ENCODE data around the gene RAB5B. TPM values are rescaled to one million over a fixed set of nuclear protein-coding genes. Genes with fewer than 3 reads are reported as not detected.

The RAB5B gene
- total and polyA plus RNA-seq, 2 donors = 39.7 to 63.1 TPM

- 4% methylated on average over 3 of the region's 3 CpGs for WGBS
- DNase-seq (ENCODE audit: low read depth in 6 of 9, low spot score in 9 of 9) = peak in 8 of 9 donors; percentile 87 to 97 (median 94)
- Histone ChIP-seq H3K4me1 (ENCODE audit: control insufficient read depth in 2 of 2, insufficient read depth in 2 of 2, low read length in 2 of 2) (peaks cover 18 to 60% of the 10 kb centered on the region in 2 donors), H3K27ac (ENCODE audit: low read depth in 1 of 2, low read length in 1 of 2) (peak within 1 kb of the TSS; percentile 94 to 99), H3K27me3 (ENCODE audit: control insufficient read depth in 2 of 2, insufficient read depth in 1 of 2, low read length in 1 of 2) (no peaks in the 10 kb centered on the region), H3K36me3 (ENCODE audit: control insufficient read depth in 2 of 2, insufficient read depth in 2 of 2, low read length in 1 of 2) (peaks cover 13 to 37% of the 10 kb centered on the region in 2 donors), H3K4me3 (ENCODE audit: low read length in 2 of 2) (peak within 1 kb of the TSS; percentile 70 to 75), H3K9me3 (ENCODE audit: control insufficient read depth in 2 of 2, insufficient read depth in 1 of 2, low read length in 1 of 2) (no peaks in the 10 kb centered on the region)
These were observed 43.0 kb upstream of the RAB5B start, which contains the start of gene DGKA for GRCh38 chr12:55930771-55931316. Gene DGKA (plus strand): TSS chr12:55931162. CDS start chr12:55936504, 5,342 bp downstream.

DNA sequence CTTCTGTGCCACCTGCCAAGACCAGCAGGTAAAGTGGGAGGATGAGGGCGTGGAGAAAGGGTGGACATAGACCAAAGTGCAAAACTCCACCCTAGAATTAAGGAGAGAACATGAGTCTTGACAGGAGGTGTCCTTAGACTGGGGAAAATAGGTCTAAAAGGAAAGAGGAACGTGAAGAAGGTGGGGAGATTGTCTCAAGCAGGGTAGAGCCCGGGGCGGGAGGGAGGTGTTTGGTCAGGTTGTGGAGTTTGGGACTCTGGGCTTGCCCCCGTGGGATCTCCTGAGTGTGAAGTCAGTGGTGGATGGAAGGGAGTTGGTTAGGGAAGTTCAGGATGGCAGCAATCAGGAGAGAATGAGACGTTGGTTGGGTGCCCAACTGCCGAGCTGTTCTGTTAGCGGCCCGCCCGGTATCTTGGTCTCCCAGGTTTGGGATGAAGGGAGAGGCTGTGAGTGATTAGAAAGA is 42.5 kb upstream of the RAB5B start:
- 3% methylated on average over 10 of the region's 10 CpGs for WGBS
- peak overlapping the region; percentile 94 to 99 for H3K27ac ChIP-seq (ENCODE audit: low read depth in 1 of 2, low read length in 1 of 2)
- H3K4me3 ChIP-seq (ENCODE audit: low read length in 2 of 2) = peak overlapping the region; percentile 70 to 75
- H3K9me3 ChIP-seq (ENCODE audit: control insufficient read depth in 2 of 2, insufficient read depth in 1 of 2, low read length in 1 of 2) = no peaks in the 10 kb centered on the region
- peaks cover 23 to 60% of the 10 kb centered on the region in 2 donors for H3K4me1 ChIP-seq (ENCODE audit: control insufficient read depth in 2 of 2, insufficient read depth in 2 of 2, low read length in 2 of 2)
- peaks cover 18 to 42% of the 10 kb centered on the region in 2 donors for H3K36me3 ChIP-seq (ENCODE audit: control insufficient read depth in 2 of 2, insufficient read depth in 2 of 2, low read length in 1 of 2)
- no peak for DNase-seq (ENCODE audit: low read depth in 6 of 9, low spot score in 9 of 9)
- H3K27me3 ChIP-seq (ENCODE audit: control insufficient read depth in 2 of 2, insufficient read depth in 1 of 2, low read length in 1 of 2) = no peaks in the 10 kb centered on the region

- DNase-seq (ENCODE audit: low read depth in 6 of 9, low spot score in 9 of 9) = peak in 2 of 9 donors; percentile 36 to 38
- Histone ChIP-seq H3K36me3 (ENCODE audit: control insufficient read depth in 2 of 2, insufficient read depth in 2 of 2, low read length in 1 of 2) (peaks cover 24 to 48% of the 10 kb centered on the region in 2 donors), H3K27me3 (ENCODE audit: control insufficient read depth in 2 of 2, insufficient read depth in 1 of 2, low read length in 1 of 2) (no peaks in the 10 kb centered on the region), H3K9me3 (ENCODE audit: control insufficient read depth in 2 of 2, insufficient read depth in 1 of 2, low read length in 1 of 2) (no peaks in the 10 kb centered on the region), H3K27ac (ENCODE audit: low read depth in 1 of 2, low read length in 1 of 2) (peak overlapping the region; percentile 94 to 99), H3K4me3 (ENCODE audit: low read length in 2 of 2) (peak overlapping the region; percentile 70 to 75), H3K4me1 (ENCODE audit: control insufficient read depth in 2 of 2, insufficient read depth in 2 of 2, low read length in 2 of 2) (peaks cover 23 to 66% of the 10 kb centered on the region in 2 donors)
- WGBS = under 1% methylated on average over 60 of the region's 60 CpGs
These were observed 41.9 kb upstream of the RAB5B start for GRCh38 chr12:55931780-55932550.

- 2% methylated on average over 4 of the region's 4 CpGs for WGBS
- H3K4me1 ChIP-seq (ENCODE audit: control insufficient read depth in 2 of 2, insufficient read depth in 2 of 2, low read length in 2 of 2) = peaks cover 23 to 71% of the 10 kb centered on the region in 2 donors
- DNase-seq (ENCODE audit: low read depth in 6 of 9, low spot score in 9 of 9) = peak in 2 of 9 donors; percentile 48 to 73
- peak overlapping the region; percentile 85 to 94 for H3K27ac ChIP-seq (ENCODE audit: low read depth in 1 of 2, low read length in 1 of 2)
- no peaks in the 10 kb centered on the region for H3K27me3 ChIP-seq (ENCODE audit: control insufficient read depth in 2 of 2, insufficient read depth in 1 of 2, low read length in 1 of 2)
- peaks cover 30 to 54% of the 10 kb centered on the region in 2 donors for H3K36me3 ChIP-seq (ENCODE audit: control insufficient read depth in 2 of 2, insufficient read depth in 2 of 2, low read length in 1 of 2)
- H3K4me3 ChIP-seq (ENCODE audit: low read length in 2 of 2) = peak overlapping the region; percentile 70 to 75
- no peaks in the 10 kb centered on the region for H3K9me3 ChIP-seq (ENCODE audit: control insufficient read depth in 2 of 2, insufficient read depth in 1 of 2, low read length in 1 of 2)
These were observed 41.3 kb upstream of the RAB5B start for GRCh38 chr12:55932551-55932910.

DNA sequence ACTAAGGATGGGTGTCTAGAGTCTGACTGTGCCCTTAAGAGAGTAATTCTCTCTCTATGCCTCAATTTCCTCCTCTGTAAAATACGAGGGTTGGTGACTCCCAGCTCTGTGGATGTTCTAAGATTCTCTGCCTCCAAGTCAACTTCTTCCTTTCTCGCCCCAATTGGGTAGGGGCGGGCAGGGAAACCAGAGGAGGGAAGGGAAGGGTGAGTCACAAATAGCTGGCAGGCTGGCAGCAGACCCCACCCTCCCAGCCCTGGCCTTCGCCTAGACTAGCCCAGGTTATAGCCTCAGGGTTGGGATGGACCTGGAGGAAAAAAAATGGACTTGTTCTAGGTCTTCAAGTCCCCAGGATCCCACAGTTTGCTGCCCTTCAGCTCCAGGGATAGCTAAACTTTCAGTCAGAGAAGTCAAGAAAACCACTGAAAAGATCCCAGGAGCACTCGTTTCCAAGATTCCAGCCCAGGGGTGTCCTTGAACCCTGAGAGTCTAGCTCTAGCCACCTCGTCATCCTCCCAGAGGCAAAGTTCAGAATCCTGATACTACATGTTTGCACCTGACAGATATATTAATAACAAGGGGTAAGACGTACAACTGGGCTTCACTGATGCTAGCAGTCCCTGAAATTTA is 40.6 kb upstream of the RAB5B start:
- H3K9me3 ChIP-seq (ENCODE audit: control insufficient read depth in 2 of 2, insufficient read depth in 1 of 2, low read length in 1 of 2) = no peaks in the 10 kb centered on the region
- H3K4me3 ChIP-seq (ENCODE audit: low read length in 2 of 2) = peak overlapping the region; percentile 70 to 75
- H3K36me3 ChIP-seq (ENCODE audit: control insufficient read depth in 2 of 2, insufficient read depth in 2 of 2, low read length in 1 of 2) = peaks cover 37 to 59% of the 10 kb centered on the region in 2 donors
- 66% methylated on average over 7 of the region's 7 CpGs for WGBS
- H3K27me3 ChIP-seq (ENCODE audit: control insufficient read depth in 2 of 2, insufficient read depth in 1 of 2, low read length in 1 of 2) = no peaks in the 10 kb centered on the region
- H3K27ac ChIP-seq (ENCODE audit: low read depth in 1 of 2, low read length in 1 of 2) = peak overlapping the region; percentile 61 to 68
- peaks cover 24 to 74% of the 10 kb centered on the region in 2 donors for H3K4me1 ChIP-seq (ENCODE audit: control insufficient read depth in 2 of 2, insufficient read depth in 2 of 2, low read length in 2 of 2)
- peak in 1 of 9 donors; percentile 24 for DNase-seq (ENCODE audit: low read depth in 6 of 9, low spot score in 9 of 9)

GRCh38 chr12:55933799-55934742 is 39.8 kb upstream of the RAB5B start:
- WGBS = 96% methylated on average over 1 of the region's 1 CpG
- Histone ChIP-seq H3K4me3 (ENCODE audit: low read length in 2 of 2) (peak overlapping the region; percentile 70 to 75), H3K4me1 (ENCODE audit: control insufficient read depth in 2 of 2, insufficient read depth in 2 of 2, low read length in 2 of 2) (peaks cover 26 to 74% of the 10 kb centered on the region in 2 donors), H3K27me3 (ENCODE audit: control insufficient read depth in 2 of 2, insufficient read depth in 1 of 2, low read length in 1 of 2) (no peaks in the 10 kb centered on the region), H3K27ac (ENCODE audit: low read depth in 1 of 2, low read length in 1 of 2) (peak overlapping the region; percentile 45 to 64), H3K9me3 (ENCODE audit: control insufficient read depth in 2 of 2, insufficient read depth in 1 of 2, low read length in 1 of 2) (no peaks in the 10 kb centered on the region), H3K36me3 (ENCODE audit: control insufficient read depth in 2 of 2, insufficient read depth in 2 of 2, low read length in 1 of 2) (peaks cover 45 to 66% of the 10 kb centered on the region in 2 donors)
- DNase-seq (ENCODE audit: low read depth in 6 of 9, low spot score in 9 of 9) = no peak

DNA sequence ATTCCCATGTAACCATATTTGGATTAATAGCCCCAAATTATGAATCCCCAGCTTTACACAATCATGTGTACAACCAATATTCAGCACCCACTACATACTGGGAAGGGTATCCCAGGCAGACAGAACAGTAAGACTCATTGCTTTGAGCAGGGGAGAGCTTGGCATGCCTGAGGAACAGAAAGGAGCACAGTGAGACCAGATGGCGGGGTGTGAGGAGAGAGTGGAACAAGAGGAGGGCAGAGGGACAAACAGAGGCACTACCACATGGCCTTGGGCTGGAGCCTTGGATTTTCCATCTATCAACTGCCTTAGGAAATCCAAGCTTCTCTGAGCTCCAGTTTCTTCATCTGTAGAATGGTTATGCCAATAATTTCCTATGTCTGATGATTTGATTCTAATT is 39.1 kb upstream of the RAB5B start:
- no peak for DNase-seq (ENCODE audit: low read depth in 6 of 9, low spot score in 9 of 9)
- peaks cover 30 to 78% of the 10 kb centered on the region in 2 donors for H3K4me1 ChIP-seq (ENCODE audit: control insufficient read depth in 2 of 2, insufficient read depth in 2 of 2, low read length in 2 of 2)
- peaks cover 52 to 73% of the 10 kb centered on the region in 2 donors for H3K36me3 ChIP-seq (ENCODE audit: control insufficient read depth in 2 of 2, insufficient read depth in 2 of 2, low read length in 1 of 2)
- H3K4me3 ChIP-seq (ENCODE audit: low read length in 2 of 2) = peak overlapping the region; percentile 70 to 75
- H3K27me3 ChIP-seq (ENCODE audit: control insufficient read depth in 2 of 2, insufficient read depth in 1 of 2, low read length in 1 of 2) = no peaks in the 10 kb centered on the region
- WGBS = 85% methylated on average over 1 of the region's 1 CpG
- H3K9me3 ChIP-seq (ENCODE audit: control insufficient read depth in 2 of 2, insufficient read depth in 1 of 2, low read length in 1 of 2) = no peaks in the 10 kb centered on the region
- H3K27ac ChIP-seq (ENCODE audit: low read depth in 1 of 2, low read length in 1 of 2) = no peak overlapping the region

DNA sequence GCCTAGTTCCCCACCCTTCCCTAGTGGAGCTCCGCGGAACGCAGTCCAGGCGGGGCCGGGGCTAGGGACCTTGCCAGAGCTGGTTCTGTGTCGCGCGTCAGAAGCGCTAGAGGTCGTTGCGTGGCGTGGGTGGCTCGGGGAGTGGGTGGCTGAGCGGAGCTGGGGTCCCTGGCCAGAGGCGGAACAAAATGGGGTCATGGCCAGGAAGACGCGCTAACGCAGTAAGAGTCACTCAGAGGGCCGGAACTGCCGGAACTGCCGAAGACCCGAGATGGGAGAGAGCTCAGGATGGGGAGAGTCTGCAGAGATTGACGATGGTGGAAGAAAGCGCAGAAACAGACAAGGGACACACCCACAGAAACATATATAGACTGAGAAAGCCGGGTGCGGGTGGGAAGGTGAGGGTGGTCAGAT is 38.1 kb upstream of the RAB5B start:
- Histone ChIP-seq H3K27me3 (ENCODE audit: control insufficient read depth in 2 of 2, insufficient read depth in 1 of 2, low read length in 1 of 2) (no peaks in the 10 kb centered on the region), H3K4me3 (ENCODE audit: low read length in 2 of 2) (peak overlapping the region; percentile 2), H3K9me3 (ENCODE audit: control insufficient read depth in 2 of 2, insufficient read depth in 1 of 2, low read length in 1 of 2) (no peaks in the 10 kb centered on the region), H3K4me1 (ENCODE audit: control insufficient read depth in 2 of 2, insufficient read depth in 2 of 2, low read length in 2 of 2) (peaks cover 34 to 82% of the 10 kb centered on the region in 2 donors), H3K27ac (ENCODE audit: low read depth in 1 of 2, low read length in 1 of 2) (peak overlapping the region in 1 of 2 donors; percentile 67), H3K36me3 (ENCODE audit: control insufficient read depth in 2 of 2, insufficient read depth in 2 of 2, low read length in 1 of 2) (peaks cover 61 to 83% of the 10 kb centered on the region in 2 donors)
- DNase-seq (ENCODE audit: low read depth in 6 of 9, low spot score in 9 of 9) = no peak
- WGBS = 91% methylated on average over 26 of the region's 26 CpGs

Data from thymus (tissue), 11 donors.